Hepatocyte (in vitro differentiated cells): Measurements from ENCODE around the gene CDK5.

Experiments
- EZH2 ChIP-seq: fragments of 200-600 bp; sonication (generic); IDR thresholded peaks from 2 replicates; pipeline ENCODE4 v1.6.1; 2016; ENCODE audit warnings: antibody characterized with exemption, mild to moderate bottlenecking, borderline replicate concordance
- EZH2phosphoT487 ChIP-seq: fragments of 200-600 bp; sonication (generic); IDR thresholded peaks from one replicate; pipeline ENCODE4 v1.6.1; 2018; ENCODE audit warnings: antibody characterized with exemption, mild to moderate bottlenecking, low read depth, moderate library complexity; ENCODE audit not compliant: unreplicated experiment, severe bottlenecking
- TF ChIP-seq, protein P1 (sequence below): fragments of 200-600 bp; sonication (generic); IDR thresholded peaks from 2 replicates; pipeline ENCODE4 v1.5.1; 2016; ENCODE audit warnings: antibody characterized with exemption, mild to moderate bottlenecking; ENCODE audit not compliant: poor library complexity

GRCh38 chr7:151031011-151031410 lies 26.7 kb downstream of the CDK5 start:
- TF ChIP-seq, protein P1, sequence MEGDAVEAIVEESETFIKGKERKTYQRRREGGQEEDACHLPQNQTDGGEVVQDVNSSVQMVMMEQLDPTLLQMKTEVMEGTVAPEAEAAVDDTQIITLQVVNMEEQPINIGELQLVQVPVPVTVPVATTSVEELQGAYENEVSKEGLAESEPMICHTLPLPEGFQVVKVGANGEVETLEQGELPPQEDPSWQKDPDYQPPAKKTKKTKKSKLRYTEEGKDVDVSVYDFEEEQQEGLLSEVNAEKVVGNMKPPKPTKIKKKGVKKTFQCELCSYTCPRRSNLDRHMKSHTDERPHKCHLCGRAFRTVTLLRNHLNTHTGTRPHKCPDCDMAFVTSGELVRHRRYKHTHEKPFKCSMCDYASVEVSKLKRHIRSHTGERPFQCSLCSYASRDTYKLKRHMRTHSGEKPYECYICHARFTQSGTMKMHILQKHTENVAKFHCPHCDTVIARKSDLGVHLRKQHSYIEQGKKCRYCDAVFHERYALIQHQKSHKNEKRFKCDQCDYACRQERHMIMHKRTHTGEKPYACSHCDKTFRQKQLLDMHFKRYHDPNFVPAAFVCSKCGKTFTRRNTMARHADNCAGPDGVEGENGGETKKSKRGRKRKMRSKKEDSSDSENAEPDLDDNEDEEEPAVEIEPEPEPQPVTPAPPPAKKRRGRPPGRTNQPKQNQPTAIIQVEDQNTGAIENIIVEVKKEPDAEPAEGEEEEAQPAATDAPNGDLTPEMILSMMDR: no peak
- TF ChIP-seq EZH2 (no peak), EZH2phosphoT487 (no peak)
